Islet of Langerhans (tissue), 1 donor: ENCODE data around the gene MPP3.
"Not testable (repeated sequence)": the region's sequence is repeated elsewhere in the genome, so short reads cannot be mapped to it uniquely, and the experiment has no call there.

Source experiments
- FAIRE-seq: peaks from one replicate; lab custom pipeline; 2011; peaks lifted over from hg19 to GRCh38; lab: Jason Lieb, UNC

MPP3 gene

DNA sequence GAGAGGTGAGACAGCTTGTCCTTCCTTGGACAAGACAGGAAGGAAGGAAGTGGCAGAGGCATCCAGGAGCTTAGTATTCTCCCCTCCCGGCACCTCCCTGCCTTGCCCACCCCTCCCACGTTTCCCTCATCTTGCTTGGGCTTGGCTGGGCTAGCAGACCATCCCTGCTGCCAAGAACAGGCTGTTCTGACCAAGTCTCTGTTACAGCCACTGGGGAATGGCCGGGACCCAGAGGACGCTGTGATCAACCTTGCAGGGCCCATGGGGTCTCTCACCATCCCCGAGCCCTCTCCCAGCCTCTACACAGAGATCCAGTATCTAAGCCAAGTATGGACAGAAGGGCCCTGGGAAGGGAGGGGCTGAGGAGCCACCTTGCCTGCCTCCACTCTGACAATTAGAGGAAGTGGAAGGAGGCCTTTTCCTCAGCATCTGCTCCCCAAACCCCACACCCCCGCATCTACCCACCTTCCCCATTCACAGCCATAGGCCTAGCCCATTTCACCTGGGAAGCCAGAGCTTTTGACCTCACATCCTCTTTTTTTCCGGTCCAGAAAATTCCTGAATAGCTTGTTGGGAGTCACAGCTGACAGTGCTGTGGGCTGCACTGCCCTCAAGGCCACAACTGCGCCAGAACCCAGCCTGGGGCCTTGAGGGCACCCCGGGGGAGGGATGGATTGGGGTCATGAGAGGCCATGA, 28.1 kb upstream of the MPP3 start:
- FAIRE-seq = no peak

DNA sequence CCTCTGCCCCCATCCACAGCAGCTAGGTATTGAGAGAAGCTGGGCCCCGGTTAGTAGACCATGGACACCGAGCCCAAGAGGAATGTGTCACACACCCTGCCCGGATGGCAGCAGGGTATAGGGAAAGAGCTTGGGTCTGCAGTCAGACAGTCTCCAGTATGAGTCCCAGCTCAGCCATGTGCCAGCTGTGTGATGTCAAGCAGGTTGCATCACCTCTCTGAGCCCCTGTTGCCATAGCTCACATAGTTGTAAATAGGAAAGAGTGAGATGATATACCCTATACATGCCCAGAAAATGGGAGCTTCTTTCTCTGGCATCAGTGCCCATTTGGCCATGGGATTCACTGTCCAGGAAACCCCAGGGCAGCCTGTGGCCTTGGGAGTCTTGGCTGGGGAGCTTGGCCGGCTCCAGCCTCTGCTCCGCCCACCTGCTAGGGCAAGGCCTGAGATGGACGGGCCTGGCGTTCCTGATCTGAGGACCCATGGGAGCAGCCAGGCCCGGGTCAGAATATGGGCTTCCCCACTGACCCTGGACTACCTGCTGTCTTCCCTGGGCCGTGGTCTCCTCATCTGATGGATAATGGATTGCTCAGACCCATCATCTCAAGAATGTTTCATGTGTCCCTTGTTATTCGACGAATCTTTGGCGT, 27.3 kb upstream of the MPP3 start:
- no peak for FAIRE-seq

DNA sequence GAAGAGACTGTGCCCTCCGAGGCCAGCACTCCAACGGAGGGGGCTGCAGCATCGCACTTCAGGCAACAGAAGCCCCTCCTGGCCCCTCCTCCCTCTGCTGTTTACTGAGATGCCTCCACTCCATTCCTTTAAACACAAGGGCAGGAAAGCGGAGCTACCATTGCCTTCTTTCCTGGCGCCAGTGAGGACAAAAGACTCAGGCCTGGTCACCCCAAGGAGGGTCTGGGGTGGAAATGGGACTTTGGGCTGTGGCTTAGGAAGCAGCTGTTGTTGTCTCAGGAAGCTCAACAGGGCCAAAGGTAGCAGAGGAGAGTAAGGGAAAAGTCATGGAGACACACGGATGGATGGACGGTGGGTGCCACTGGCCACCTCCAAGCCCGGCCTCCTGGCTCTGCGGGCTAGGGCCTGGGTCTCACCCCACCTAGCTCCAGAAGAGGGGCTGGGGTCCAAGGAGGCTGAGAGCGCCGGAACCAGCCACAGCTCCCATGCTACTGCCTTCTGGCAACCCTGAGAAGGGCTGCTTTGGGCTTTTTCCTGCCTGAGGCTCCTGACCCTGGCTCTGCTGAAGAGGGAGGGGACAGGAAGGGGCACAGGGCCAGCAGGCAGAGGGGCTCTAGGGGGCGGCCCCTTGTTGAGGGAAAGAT, 25.1 kb upstream of the MPP3 start:
- FAIRE-seq = no peak

DNA sequence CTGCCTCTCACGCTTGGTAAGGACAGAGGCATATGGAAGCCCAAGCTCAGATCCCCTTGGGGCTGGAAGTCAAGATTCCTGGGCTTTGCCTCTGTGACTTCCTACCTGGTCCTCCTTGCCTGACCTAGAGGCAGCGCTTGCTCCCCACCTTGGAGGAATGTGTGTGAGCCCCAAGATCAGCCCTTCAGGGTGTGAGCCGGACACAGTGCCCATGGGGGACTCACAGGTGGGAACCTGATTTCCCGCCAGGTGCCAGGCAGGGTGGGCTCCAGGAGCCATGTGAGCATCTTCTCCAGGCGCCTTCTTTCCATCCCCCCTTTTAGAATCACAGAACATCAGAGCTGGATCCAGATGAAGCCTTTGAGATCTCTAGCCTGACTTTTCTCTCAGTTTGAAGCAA, 24.2 kb upstream of the MPP3 start:
- FAIRE-seq = no peak

DNA sequence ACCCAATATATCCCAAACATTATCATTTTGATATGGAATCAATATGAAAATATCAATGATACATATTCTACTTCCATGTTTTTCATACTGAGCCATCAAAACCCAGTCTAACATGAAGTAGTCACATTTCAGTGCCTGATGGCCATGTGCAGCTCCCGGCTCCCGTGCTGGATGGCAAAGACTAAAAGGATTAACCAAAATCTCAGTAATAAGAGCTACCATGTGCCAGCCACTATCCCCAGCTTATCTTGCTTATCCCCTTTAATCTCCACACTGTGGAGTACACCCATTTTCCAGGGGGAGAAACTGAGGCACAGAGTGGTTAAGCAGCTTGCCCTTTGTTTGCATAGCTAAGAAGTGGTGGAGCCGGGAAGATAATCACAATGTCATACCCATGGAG, 23.2 kb upstream of the MPP3 start:
- FAIRE-seq = no peak

DNA sequence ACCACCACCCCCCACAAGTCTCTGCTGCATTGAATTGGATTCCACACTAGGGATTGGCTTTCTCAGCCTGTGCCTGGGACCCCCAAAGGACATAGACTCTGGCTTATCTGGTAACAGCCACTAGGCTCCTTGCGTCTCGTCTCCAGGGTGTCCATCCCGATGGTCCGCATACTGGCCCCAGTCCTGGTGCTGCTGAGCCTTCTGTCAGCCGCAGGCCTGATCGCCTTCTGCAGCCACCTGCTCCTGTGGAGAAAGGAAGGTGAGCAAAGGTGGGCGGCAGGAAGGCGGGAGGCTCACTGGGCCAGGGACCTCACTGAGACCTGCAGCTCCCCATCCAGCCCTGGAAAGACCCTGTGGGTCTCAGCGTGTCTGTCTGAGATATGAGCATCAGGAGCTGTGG, 22.1 kb upstream of the MPP3 start:
- FAIRE-seq = no peak

DNA sequence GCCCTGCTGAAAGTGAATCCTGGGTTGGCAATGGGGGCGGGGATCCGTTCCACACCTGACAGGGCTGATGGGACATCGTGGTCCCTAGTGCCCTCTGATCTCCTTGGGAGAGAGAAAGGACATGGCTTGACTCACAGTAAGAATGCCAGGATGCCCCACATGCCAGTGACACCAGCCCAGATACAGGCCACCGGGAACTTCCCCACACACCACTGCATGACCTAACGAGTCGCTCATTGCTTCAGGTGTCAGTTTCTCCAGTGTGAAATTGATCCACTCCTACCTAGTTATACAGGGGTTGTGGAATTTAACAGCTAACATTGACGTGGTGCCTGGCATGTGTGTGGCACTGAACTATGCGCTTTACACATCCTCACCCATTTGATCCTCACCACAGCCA, 21.6 kb upstream of the MPP3 start:
- no peak for FAIRE-seq

DNA sequence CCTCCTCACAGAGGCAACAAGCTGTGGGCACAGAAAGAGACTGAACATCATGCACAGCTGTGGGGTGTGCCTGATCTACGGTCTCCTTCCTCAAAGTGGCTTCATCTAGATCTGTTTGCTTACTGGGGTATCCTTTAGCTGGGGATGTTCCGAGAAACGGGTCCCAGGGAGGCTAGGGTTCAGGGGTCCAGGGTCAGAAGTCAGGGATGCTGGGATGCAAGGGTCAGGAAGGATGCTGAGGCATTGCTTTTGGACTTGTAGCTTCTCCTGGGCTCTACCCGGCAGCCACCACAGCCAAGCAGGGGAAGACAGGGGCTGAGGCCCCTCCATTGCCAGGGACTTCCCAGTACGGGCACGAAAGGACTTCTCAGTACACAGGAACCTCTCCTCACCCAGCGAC, 20.6 kb upstream of the MPP3 start:
- FAIRE-seq = no peak

DNA sequence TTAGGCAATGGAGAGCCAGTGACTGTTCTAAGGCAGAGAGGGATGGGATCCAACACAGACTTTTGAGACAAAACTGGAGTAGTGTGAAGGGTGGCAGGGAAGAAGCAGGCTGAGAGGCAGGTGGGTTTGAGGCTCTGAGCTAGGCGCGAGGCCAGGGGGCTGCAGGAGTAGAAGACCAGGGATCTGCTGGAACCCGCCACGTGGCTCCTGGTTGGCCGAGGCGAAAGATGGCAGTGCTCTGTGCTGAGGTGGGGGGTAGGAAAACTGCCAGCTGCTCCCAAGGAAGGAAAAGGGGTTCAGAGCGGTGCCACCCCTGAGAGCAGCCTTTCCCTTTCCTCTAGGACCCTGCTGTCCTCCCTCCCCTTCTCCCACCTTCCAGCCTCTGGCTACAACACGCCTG, 19.6 kb upstream of the MPP3 start:
- no peak for FAIRE-seq

DNA sequence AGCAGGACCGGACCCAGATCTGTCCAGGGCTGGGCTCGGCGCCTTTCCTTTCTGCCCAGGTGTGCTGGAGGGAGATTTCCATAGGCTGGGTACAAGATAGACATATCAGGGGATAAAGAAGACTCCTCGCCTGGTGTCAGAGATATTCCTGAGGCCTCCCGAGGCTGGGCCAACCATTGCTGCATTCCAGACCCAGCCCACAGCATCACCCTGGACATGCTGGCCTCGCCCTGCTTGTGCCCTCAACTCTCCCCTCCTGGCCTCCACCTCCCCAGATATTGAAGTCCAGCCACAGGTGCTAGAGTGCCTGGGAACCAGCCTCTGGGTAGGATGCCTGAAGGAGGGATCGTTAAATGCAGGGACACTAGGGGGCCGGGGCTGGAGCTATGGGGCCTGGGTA, 16.2 kb upstream of the MPP3 start:
- FAIRE-seq = no peak

DNA sequence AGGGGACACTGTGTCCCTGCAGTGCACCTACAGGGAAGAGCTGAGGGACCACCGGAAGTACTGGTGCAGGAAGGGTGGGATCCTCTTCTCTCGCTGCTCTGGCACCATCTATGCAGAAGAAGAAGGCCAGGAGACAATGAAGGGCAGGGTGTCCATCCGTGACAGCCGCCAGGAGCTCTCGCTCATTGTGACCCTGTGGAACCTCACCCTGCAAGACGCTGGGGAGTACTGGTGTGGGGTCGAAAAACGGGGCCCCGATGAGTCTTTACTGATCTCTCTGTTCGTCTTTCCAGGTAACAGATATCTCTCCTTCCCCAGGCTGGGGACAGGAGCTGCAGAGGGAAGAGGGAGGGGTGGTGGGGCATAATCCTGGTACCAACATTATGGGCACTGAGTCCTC, 15.7 kb upstream of the MPP3 start:
- no peak for FAIRE-seq

DNA sequence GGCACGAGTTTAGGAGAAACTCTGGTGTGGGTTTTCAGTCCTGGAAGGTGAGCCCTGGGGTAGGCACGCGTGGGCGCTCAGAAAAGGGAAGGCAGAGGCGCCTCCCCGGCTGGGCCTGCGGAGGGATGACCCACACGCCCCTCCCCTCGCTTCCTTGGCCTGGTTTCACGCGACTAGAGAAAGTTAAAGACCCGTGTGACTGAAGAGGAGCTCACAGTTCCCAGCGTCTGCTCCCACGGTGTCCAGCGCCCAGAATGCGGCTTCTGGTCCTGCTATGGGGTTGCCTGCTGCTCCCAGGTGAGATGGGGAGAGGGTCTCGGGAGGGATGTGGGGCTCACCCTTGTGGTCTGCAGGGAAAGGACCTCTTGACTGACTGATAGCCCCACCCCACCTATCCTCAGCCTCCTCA, 14.0 kb upstream of the MPP3 start, which contains the start of gene CD300LG:
CD300LG (plus strand) TSS at position 214 of the 409 bp plus-strand sequence; CDS start at position 255, 41 bp downstream.
- FAIRE-seq = no peak

DNA sequence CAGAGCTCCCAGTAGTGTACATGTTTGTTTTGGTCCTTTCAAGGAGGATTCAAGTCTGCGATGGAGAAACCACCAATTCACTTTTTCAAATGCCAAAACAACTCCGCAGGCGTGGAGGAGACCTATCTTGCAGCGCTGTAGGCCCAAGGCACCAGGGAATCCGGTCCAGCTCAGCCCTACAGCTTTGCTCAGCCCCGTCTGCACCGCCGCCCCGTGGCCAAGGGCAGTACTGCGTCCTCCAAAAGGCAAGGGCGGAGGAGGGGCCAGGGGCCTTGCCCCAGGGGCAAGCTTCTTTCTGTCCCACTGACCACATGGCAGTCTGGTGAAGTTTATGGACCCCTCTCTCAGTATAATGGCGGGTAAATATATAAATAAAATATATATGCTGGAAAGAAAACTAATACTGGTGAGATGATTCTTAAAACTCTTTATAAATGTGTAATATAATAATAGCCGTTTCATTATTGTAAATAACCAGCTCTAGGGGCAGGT, 13.3 kb upstream of the MPP3 start:
- FAIRE-seq = no peak

DNA sequence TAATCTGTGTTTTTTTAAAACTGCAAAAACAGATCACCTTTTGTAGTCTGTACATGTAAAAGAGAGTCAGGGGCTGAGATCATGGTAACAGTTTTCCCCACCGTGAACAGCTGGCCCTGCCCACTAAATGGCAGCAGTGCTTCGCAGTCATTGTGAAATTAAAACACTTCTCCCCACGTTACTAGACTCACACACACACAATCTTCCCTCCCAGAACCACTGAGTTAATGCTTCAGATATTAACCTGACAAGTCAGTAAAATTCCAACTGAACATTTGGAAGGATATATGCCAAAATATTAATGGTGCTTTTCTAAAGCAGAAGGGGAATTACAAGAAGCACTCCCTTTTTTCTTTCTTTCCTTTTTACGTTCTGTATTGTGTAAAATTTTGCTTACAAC, 12.8 kb upstream of the MPP3 start:
- no peak for FAIRE-seq

DNA sequence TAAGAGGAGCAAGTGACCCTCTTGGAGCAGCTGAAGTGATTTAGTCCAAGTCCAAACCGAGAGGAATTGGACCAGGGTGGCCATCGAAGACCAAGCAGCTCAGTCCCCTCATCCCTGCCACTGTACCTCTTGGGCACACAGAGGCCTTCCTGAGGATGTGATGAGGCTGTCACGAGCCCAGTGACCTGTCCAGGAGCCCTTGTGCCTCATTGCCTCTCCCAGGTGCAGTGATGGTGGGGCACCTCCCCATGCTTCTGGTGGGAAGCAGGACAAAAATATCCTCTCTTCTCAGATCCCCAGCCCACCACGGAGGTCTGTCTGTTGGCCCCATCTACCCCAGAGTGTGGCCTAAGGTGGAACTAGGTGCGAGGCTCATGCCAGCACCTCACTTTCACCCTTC, 11.3 kb upstream of the MPP3 start:
- FAIRE-seq = no peak

DNA sequence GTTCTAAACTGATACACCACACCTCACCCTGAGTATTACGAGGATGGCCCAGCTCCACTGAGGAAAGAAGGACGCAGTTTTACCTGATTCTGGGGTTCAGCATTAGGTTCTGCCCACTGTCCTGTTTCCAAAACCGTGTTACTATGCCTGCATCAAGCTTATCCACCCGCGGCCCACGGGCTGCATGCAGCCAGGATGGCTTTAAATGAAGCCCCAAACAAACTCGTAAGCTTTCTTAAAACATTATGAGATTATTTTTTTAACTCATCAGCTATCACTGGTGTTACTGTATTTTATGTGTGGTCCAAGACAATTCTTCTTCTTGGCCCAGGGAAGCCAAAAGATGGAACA, 10.0 kb upstream of the MPP3 start:
- FAIRE-seq = no peak

DNA sequence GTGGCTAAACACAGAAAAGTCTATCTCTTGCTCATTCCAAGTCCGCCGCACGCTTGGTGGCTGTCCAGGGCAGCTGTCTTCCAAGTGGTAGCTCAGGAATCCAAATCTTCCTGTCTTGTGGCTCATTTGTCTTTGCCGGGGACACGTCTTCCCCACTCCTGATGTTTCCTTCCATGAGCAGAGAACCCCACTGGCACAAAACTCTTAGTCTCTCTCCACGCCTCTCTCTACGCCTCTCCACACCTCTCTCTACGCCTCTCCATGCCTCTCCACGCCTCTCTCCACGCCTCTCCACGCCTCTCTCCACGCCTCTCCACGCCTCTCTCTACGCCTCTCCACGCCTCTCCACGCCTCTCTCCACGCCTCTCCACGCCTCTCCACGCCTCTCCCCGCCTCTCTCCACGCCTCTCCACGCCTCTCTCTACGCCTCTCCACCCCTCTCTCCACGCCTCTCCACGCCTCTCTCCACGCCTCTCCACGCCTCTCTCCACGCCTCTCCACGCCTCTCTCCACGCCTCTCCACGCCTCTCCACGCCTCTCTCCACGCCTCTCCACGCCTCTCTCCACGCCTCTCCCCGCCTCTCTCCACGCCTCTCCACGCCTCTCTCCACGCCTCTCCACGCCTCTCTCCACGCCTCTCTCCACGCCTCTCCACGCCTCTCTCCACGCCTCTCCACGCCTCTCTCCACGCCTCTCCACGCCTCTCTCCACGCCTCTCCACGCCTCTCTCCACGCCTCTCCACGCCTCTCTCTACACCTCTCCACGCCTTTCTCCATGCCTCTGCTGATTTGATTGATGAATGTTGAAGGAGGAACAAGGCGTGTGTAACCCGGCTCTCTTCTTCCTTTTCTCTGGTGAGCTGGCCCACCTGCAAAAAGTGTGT, 9.4 kb upstream of the MPP3 start:
- not testable (repeated sequence) for FAIRE-seq

DNA sequence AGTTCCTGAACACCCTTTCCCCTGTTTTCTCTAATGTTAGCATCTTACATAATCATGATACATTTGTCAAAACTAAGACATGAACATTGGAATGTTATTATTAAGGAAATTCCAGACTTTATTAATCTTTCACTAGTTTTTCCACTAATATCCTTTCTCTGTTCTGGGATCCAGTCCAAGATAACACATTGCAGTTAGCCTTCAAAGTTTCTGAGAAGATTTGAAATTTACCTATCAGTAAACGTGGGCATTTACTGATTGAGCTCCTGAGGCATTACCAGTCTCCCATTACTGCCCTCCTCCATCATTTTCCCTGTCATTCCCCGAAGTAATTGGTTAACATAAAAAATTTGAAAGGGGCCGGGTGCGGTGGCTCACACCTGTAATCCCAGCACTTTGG, 8.3 kb upstream of the MPP3 start:
- no peak for FAIRE-seq

DNA sequence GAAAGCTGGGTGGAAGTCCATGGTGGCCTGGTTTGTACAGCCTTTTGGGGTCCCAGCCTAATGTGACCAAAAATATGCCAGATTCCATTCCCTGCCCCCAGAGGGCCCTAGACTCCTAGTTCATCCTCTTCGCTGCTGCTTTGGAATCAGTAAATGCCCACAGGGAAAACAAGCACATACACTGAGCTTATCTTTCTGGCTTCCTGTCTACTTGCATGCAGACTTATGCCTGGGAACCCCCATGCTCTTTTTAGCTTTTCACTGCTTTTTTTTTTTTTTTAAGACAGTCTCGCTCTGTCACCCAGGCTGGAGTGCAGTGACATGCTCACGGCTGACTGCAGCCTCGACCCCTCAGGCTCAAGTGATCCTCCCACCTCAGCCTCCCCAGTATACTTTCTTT, 7.9 kb upstream of the MPP3 start:
- no peak for FAIRE-seq

DNA sequence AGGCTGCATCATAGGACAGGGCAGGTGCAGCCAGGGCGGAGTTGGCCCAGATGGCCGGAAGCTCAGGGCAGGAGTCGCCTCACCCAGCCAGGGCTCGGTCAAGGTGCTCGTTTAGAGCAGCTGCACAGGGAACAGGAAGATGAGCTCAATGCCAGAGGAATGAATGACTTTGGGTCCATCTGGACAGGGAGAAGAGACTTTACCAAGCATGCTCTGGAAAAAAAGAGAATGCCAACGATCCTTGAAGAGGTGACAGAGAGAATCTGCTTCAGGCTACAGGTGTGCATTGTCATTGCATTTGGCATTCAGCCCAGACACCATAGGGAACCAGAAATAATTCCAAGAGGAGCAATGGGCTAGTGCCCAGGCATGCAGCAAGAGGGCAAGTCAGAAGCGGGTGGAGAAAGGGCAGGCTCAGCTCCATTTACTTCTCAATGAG, 6.7 kb upstream of the MPP3 start:
- FAIRE-seq = no peak

DNA sequence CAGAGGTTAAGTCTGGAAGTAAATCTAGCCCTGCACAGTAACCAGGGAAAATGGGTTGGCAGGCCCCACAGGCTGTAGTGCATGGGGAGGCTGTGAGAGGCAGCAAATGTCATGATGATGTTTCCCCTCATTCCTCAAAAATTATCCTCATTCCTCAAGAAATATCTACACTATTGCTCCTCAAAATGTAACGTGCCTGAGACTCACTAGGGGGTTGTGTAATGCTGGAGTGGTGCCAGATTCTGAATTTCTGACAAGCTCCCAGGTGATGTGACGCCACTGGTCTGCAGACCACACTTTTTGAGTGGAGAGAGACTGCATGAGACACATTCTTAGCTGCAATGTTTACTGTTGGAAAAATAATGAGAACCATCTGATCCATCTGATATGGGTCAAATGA, 1.2 kb upstream of the MPP3 start:
- no peak for FAIRE-seq

DNA sequence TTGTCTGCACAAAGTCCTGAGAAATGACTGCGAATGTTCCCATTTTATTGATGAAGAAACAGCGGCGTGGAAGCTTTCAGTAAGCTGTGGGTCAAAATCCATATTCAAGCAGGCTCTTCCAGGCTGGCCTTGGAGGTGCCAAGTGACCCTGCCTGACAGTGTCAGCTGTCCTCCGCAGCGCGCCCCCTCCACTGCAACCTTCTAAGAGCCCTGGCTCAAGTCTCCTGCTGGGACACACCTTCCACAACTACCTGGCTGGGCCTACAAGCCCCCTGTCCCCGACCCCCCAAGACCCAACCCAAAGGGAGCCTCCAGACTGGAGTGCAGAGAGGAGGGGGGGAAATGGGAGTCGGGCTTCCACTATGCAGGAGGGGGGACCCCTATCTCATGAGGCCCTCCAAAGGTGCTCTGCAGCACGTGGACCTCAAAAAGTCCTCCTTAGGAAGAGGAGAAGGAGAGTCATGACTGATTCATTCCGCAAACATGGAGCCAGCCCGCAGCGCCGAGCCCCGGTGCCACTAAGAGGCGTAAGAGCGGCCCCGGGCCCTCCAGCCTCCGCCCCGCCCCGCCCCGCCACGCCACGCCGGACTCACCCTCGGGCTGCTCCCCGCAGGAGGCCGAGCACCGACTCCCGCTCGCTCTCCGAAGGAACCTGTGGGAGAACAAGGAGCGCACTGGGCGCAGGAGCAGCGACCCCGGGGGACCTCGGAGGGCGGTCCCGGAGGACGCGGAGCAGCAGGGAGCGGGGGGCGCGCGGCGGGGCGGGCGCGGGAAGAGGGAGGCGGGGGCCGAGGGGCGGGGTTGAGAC, 574 bp downstream of the MPP3 start:
- no peak for FAIRE-seq
